Lung (tissue), 12 donors: Measurements from ENCODE around the gene HBEGF. TPM values are rescaled to one million over a fixed set of nuclear protein-coding genes. Genes with fewer than 3 reads are reported as not detected.

Experiments used
- ATAC-seq: fragments of 200-7000 bp; cut with Tn5 transposase; one replicate; pipeline ENCODE4 v1.9.1; 2020; ENCODE audit warnings: moderate number of reproducible peaks; ENCODE audit not compliant: insufficient read depth, low FRiP score
- DNase-seq, 3 donors: peaks; one replicate each; pipeline ENCODE4 v3.0.0-alpha.2; 2013 to 2017
- H3K27ac ChIP-seq, 2 donors: one replicate each; pipeline ENCODE4 v1.5.1; 2013; ENCODE audit warnings: mild to moderate bottlenecking in 2 of 2, moderate library complexity in 2 of 2, control low read depth in 1 of 2, inconsistent platforms in 1 of 2, low read depth in 1 of 2, low read length in 1 of 2
- H3K27me3 ChIP-seq, 3 donors: one replicate each; pipeline ENCODE4 v1.5.1; 2013; ENCODE audit warnings: low read length in 2 of 3; ENCODE audit not compliant: control insufficient read depth in 3 of 3, insufficient read depth in 3 of 3
- H3K36me3 ChIP-seq, 4 donors: one replicate each; pipeline ENCODE4 v1.5.1; 2013; ENCODE audit warnings: low read length in 4 of 4, mild to moderate bottlenecking in 1 of 4, moderate library complexity in 1 of 4; ENCODE audit not compliant: control insufficient read depth in 4 of 4, insufficient read depth in 4 of 4
- H3K4me1 ChIP-seq, 5 donors: one replicate each; pipeline ENCODE4 v1.5.1; 2013; ENCODE audit warnings: low read length in 5 of 5, mild to moderate bottlenecking in 2 of 5, moderate library complexity in 1 of 5; ENCODE audit not compliant: control insufficient read depth in 5 of 5, insufficient read depth in 5 of 5
- H3K4me3 ChIP-seq: one replicate; pipeline ENCODE4 v1.5.1; 2013; ENCODE audit warnings: mild to moderate bottlenecking, control low read depth, moderate library complexity
- H3K9ac ChIP-seq, 2 donors: one replicate each; pipeline ENCODE4 v1.5.1; 2013; ENCODE audit warnings: low read length in 2 of 2, control low read depth in 1 of 2; ENCODE audit not compliant: insufficient read depth in 1 of 2
- H3K9me3 ChIP-seq, 4 donors: one replicate each; pipeline ENCODE4 v1.5.1; 2013; ENCODE audit warnings: low read length in 3 of 4, mild to moderate bottlenecking in 1 of 4, moderate library complexity in 1 of 4; ENCODE audit not compliant: control insufficient read depth in 4 of 4, insufficient read depth in 3 of 4
- WGBS, 2 donors: extraction: QIAGEN DNeasy Blood & Tissue Kit; methylation state at CpG; one replicate each; pipeline ENCODE4 v1.1.7; 2013; 5-methylcytosine and 5-hydroxymethylcytosine counted together
- polyA plus RNA-seq, 2 donors: library from polyadenylated mRNA; stranded (reverse); fragments of 200-250 nt; gene quantifications; one replicate each; pipeline ENCODE4 v1.2.1, GENCODE V29; 2013
- total RNA-seq, 2 donors: library from RNA; depleted of rRNA in 1 of 2; stranded (reverse); fragments of >200 nt in 1 of 2; gene quantifications; one replicate each; pipeline ENCODE4 v1.2.1, GENCODE V29; 2014 to 2021
- TF ChIP-seq, protein P1 (sequence below): IDR thresholded peaks from 2 replicates; pipeline ENCODE4 v1.5.1; 2012; ENCODE audit warnings: mild to moderate bottlenecking; ENCODE audit errors: control extremely low read depth, extremely low read depth
- donor health status: control.
- donor health status: control.
- donor health status: Bipolar disorder and iron deficiency.
- donor health status: healthy.
- donor health status: DM: yes; HTN: yes; CAD: no.

HBEGF gene
- total and polyA plus RNA-seq, 4 donors: 13.0 to 27.1 (median 18.4) TPM

DNA sequence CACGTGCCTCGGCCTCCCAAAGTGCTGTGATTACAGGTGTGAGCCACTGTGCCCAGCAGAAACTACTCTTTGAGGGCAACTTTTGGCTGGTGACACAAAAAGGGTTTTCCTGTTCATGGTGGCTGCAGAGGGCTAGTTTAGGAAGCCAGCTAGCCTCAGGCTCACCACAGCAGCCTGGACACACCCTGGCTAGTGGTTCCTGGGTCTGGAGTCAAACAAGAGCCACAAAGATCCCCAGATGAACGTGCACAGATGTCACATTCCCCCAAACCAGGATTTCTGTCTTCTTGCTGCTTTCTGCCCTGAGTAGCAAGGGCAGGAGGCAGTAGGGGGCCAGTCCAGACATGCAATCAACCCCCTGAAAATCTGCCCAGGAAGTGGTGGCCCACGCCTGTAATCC, 6.8 kb downstream of the HBEGF start:
- ATAC-seq (no peak), DNase-seq (no peak)
- H3K9me3 ChIP-seq: peaks cover 0 to 3% (median 0%) of the 10 kb centered on the region in 4 donors
- H3K36me3 ChIP-seq: peaks cover 0 to 32% (median 0%) of the 10 kb centered on the region in 4 donors
- H3K4me3 ChIP-seq: no peak overlapping the region
- peaks cover 4 to 27% (median 7%) of the 10 kb centered on the region in 5 donors for H3K4me1 ChIP-seq
- TF ChIP-seq, protein P1, sequence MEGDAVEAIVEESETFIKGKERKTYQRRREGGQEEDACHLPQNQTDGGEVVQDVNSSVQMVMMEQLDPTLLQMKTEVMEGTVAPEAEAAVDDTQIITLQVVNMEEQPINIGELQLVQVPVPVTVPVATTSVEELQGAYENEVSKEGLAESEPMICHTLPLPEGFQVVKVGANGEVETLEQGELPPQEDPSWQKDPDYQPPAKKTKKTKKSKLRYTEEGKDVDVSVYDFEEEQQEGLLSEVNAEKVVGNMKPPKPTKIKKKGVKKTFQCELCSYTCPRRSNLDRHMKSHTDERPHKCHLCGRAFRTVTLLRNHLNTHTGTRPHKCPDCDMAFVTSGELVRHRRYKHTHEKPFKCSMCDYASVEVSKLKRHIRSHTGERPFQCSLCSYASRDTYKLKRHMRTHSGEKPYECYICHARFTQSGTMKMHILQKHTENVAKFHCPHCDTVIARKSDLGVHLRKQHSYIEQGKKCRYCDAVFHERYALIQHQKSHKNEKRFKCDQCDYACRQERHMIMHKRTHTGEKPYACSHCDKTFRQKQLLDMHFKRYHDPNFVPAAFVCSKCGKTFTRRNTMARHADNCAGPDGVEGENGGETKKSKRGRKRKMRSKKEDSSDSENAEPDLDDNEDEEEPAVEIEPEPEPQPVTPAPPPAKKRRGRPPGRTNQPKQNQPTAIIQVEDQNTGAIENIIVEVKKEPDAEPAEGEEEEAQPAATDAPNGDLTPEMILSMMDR: no peak
- WGBS, 2 donors: 58 to 71% methylated on average over 4 of the region's 4 CpGs
- H3K27ac ChIP-seq: no peak overlapping the region
- no peak overlapping the region for H3K9ac ChIP-seq
- no peaks in the 10 kb centered on the region for H3K27me3 ChIP-seq

DNA sequence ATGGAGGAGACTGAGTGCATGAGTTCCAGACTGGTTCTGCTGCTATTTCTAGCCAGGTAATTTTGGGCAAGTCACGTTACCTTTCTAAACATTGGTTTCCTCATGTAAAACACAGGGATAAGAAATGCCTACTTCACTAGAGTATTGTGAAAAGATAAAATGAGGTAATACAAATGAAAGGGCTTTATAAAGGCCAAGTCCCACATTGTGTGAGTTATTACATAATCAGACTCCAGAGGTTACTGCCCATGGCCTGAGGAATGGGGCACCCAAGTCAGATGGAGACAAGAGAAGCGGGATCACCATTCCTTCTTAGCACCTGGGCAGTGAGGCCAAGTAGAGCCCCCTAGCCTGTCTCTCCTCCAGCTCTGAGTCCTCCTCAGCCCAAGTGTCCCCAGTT, 7.5 kb downstream of the HBEGF start:
- peaks cover 4 to 27% (median 7%) of the 10 kb centered on the region in 5 donors for H3K4me1 ChIP-seq
- H3K36me3 ChIP-seq: peaks cover 0 to 32% (median 2%) of the 10 kb centered on the region in 4 donors
- no peaks in the 10 kb centered on the region for H3K27me3 ChIP-seq
- DNase-seq: no peak
- peaks cover 0 to 3% (median 0%) of the 10 kb centered on the region in 4 donors for H3K9me3 ChIP-seq
- no peak for ATAC-seq
- H3K4me3 ChIP-seq: no peak overlapping the region
- no peak overlapping the region for H3K9ac ChIP-seq
- no peak overlapping the region for H3K27ac ChIP-seq
- 66 to 75% methylated on average over 2 of the region's 2 CpGs for WGBS, 2 donors
- TF ChIP-seq, protein P1: no peak

DNA sequence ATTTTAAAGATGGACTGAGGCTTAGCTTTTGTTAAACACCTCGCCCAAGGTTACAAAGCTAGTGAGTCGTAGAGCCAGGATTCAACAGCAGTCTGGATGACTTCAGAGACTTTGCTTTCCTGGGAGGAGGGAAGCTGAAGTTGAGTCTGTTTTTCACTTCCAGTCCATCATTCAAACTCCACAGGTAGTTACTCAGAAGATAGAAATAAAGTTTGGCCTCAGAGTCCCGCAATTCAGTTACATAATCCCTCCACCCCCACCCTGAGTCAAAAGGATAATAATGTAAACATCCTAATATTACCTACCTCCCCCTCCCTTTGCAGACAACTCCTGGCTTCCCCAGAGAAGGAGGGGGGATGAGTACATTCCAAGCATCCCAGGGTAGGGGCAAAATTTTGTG, 8.1 kb downstream of the HBEGF start:
- Histone ChIP-seq H3K4me3 (no peak overlapping the region), H3K27ac (peak overlapping the region in 1 of 2 donors; percentile 44)
- 70 to 79% methylated on average over 3 of the region's 3 CpGs for WGBS, 2 donors

More for the DNA sequence above, 8.1 kb downstream of the HBEGF start:
- TF ChIP-seq, protein P1: no peak
- H3K9ac ChIP-seq: no peak overlapping the region
- peaks cover 0 to 33% (median 4%) of the 10 kb centered on the region in 4 donors for H3K36me3 ChIP-seq
- DNase-seq (no peak), ATAC-seq (no peak)
- peaks cover 0 to 3% (median 0%) of the 10 kb centered on the region in 4 donors for H3K9me3 ChIP-seq
- no peaks in the 10 kb centered on the region for H3K27me3 ChIP-seq
- peaks cover 4 to 23% (median 7%) of the 10 kb centered on the region in 5 donors for H3K4me1 ChIP-seq
